Stimulated activated CD4-positive, alpha-beta T cell treated with anti-CD3 and anti-CD28 coated beads, TNF-alpha, amount 100 ng/mL, for 48 hours (primary cell): ENCODE data around the gene TTC33.

ENCODE experiments used
- DNase-seq, 3 donors: peaks; one replicate each; pipeline ENCODE4 v3.0.0-alpha.2; 2020; ENCODE audit warnings: low read depth in 3 of 3

TTC33 gene

GRCh38 chr5:40521108-40521785 is 234.5 kb downstream of the TTC33 start:
- DNase-seq = no peak

GRCh38 chr5:40518485-40518917 is 237.3 kb downstream of the TTC33 start:
- DNase-seq = peak in 2 of 3 donors; percentile 11 to 21

- no peak for DNase-seq
Observed at GRCh38 chr5:40515476-40515875, 240.3 kb downstream of the TTC33 start.

GRCh38 chr5:40514976-40515375 is 240.8 kb downstream of the TTC33 start:
- DNase-seq = no peak

GRCh38 chr5:40511801-40512200 is 244.0 kb downstream of the TTC33 start:
- no peak for DNase-seq

GRCh38 chr5:40507095-40507494 is 248.7 kb downstream of the TTC33 start:
- DNase-seq = no peak

- no peak for DNase-seq
Observed at GRCh38 chr5:40505031-40505430, 250.7 kb downstream of the TTC33 start.

- DNase-seq = peak in 1 of 3 donors; percentile 29
Observed at GRCh38 chr5:40503439-40503838, 252.3 kb downstream of the TTC33 start.

- no peak for DNase-seq
Observed at GRCh38 chr5:40502736-40503135, 253.0 kb downstream of the TTC33 start.

- DNase-seq = no peak
Observed at GRCh38 chr5:40501711-40502444, 253.9 kb downstream of the TTC33 start.

GRCh38 chr5:40499518-40500273 is 256.1 kb downstream of the TTC33 start:
- no peak for DNase-seq

GRCh38 chr5:40499007-40499406 is 256.8 kb downstream of the TTC33 start:
- DNase-seq = no peak

GRCh38 chr5:40497573-40497972 is 258.2 kb downstream of the TTC33 start:
- DNase-seq = no peak

- DNase-seq = no peak
Observed at GRCh38 chr5:40495237-40495635, 260.5 kb downstream of the TTC33 start.

GRCh38 chr5:40494631-40495236 is 261.0 kb downstream of the TTC33 start:
- DNase-seq = no peak

GRCh38 chr5:40492056-40492455 is 263.7 kb downstream of the TTC33 start:
- DNase-seq = no peak

GRCh38 chr5:40491644-40492043 is 264.1 kb downstream of the TTC33 start:
- no peak for DNase-seq

GRCh38 chr5:40490464-40491111 is 265.2 kb downstream of the TTC33 start:
- DNase-seq = no peak

- DNase-seq = no peak
Observed at GRCh38 chr5:40489421-40489820, 266.3 kb downstream of the TTC33 start.

- DNase-seq = peak; percentile 41 to 48 (median 44)
Observed at GRCh38 chr5:40486437-40487275, 269.1 kb downstream of the TTC33 start.
